Testis (tissue), 3 donors: Measurements from ENCODE around the gene LTBP4. TPM values are rescaled to one million over a fixed set of nuclear protein-coding genes. Genes with fewer than 3 reads are reported as not detected.
A peak's percentile ranks its signal among the peaks of the same experiment; 100 is the strongest.
"Not testable (repeated sequence)": the region's sequence is repeated elsewhere in the genome, so short reads cannot be mapped to it uniquely, and the experiment has no call there.

Source experiments
- DNase-seq: peaks from one replicate; pipeline ENCODE4 v3.0.0-alpha.2; 2019
- H3K27ac ChIP-seq, 2 donors: fragments of 200-600 bp; sonication (generic); one replicate each; pipeline ENCODE4 v1.5.1; 2019
- H3K27me3 ChIP-seq: fragments of 200-600 bp; sonication (generic); one replicate; pipeline ENCODE4 v1.5.1; 2019
- H3K36me3 ChIP-seq: fragments of 200-600 bp; sonication (generic); one replicate; pipeline ENCODE4 v1.5.1; 2017; ENCODE audit warnings: low read depth; ENCODE audit errors: missing control alignments
- H3K4me1 ChIP-seq: fragments of 200-600 bp; sonication (generic); one replicate; pipeline ENCODE4 v1.5.1; 2019
- H3K4me3 ChIP-seq, 2 donors: fragments of 200-600 bp; sonication (generic); one replicate each; pipeline ENCODE4 v1.5.1; 2017 to 2019
- H3K9me3 ChIP-seq: fragments of 200-600 bp; sonication (generic); one replicate; pipeline ENCODE4 v1.5.1; 2017
- CTCF ChIP-seq, 3 experiments: fragments of 450-650 bp in 2 of 3; fragments of 200-600 bp in 1 of 3; sonication (generic) in 1 of 3; IDR thresholded peaks; one replicate each; pipeline ENCODE4 v1.5.1; 2016 to 2019; ENCODE audit warnings: antibody characterized with exemption in 3 of 3, mild to moderate bottlenecking in 2 of 3, moderate library complexity in 1 of 3
- POLR2A ChIP-seq: fragments of 450-650 bp; IDR thresholded peaks from one replicate; pipeline ENCODE4 v1.6.1; 2017; ENCODE audit warnings: antibody characterized with exemption, mild to moderate bottlenecking, moderate library complexity
- WGBS, 2 donors: methylation state at CpG; one replicate each; pipeline ENCODE4 v1.1.5; 2018; 5-methylcytosine and 5-hydroxymethylcytosine counted together
- intact Hi-C: fragments of 100-400 bp; cut with DNase I; formaldehyde crosslinking; loops from one replicate; pipeline ENCODE4 v1.15.1; 2023; ENCODE audit warnings: low total_unique reads
- polyA plus RNA-seq: library from polyadenylated mRNA; stranded (reverse); fragments of 350-450 nt; fragmentation: Illumina TruSeq; extraction: RNeasy Lipid Tissue Mini Kit (QIAGEN cat#74804); gene quantifications from one replicate; pipeline ENCODE4 v1.2.3, GENCODE V29; 2014; ENCODE audit warnings: low read depth, low replicate concordance; ENCODE audit not compliant: insufficient read depth
- total RNA-seq, 2 donors: library from RNA; depleted of rRNA; stranded (reverse); fragments of >200 nt; gene quantifications; one replicate each; pipeline ENCODE4 v1.2.3, GENCODE V29; 2016

The LTBP4 gene
- total and polyA plus RNA-seq, 3 donors from 2014 or later: 270 to 417 (median 309) TPM

GRCh38 chr19:40646743-40647254, 45.6 kb downstream of the LTBP4 start:
- DNase-seq: no peak
- Histone ChIP-seq H3K9me3 (no peaks in the 10 kb centered on the region), H3K4me3 (no peak overlapping the region), H3K27ac (peak overlapping the region in 1 of 2 donors; percentile 72), H3K4me1 (peaks cover 23% of the 10 kb centered on the region), H3K27me3 (no peaks in the 10 kb centered on the region), H3K36me3 (no peaks in the 10 kb centered on the region)
- 57 to 68% methylated on average over 5 of the region's 5 CpGs for whole genome bisulfite sequencing, 2 donors
- no peak for TF ChIP-seq POLR2A
- no peak for TF ChIP-seq CTCF (IDR thresholded peaks at IDR 0.05)
- intact Hi-C loops: no loop called here

- WGBS, 2 donors: 61 to 69% methylated on average over 9 of the region's 9 CpGs
- not testable (repeated sequence) for H3K27ac ChIP-seq
- DNase-seq: peak; percentile 75
Measured at GRCh38 chr19:40649903-40650675, 48.9 kb downstream of the LTBP4 start.

GRCh38 chr19:40650749-40651305, 49.7 kb downstream of the LTBP4 start:
- no peak overlapping the region for H3K27ac ChIP-seq
- peak overlapping the region in 1 of 2 donors; percentile 13 for H3K4me3 ChIP-seq
- H3K9me3 ChIP-seq: no peaks in the 10 kb centered on the region
- H3K36me3 ChIP-seq: no peaks in the 10 kb centered on the region
- DNase-seq: no peak
- no peaks in the 10 kb centered on the region for H3K27me3 ChIP-seq
- WGBS, 2 donors: 44 to 73% methylated on average over 8 of the region's 8 CpGs
- H3K4me1 ChIP-seq: peaks cover 14% of the 10 kb centered on the region
- intact Hi-C loops: no loop called here
- TF ChIP-seq CTCF (IDR thresholded peaks at IDR 0.05) (no peak), POLR2A (no peak)

More at GRCh38 chr19:40649903-40650675, 48.9 kb downstream of the LTBP4 start:
- H3K36me3 ChIP-seq, intact Hi-C loops, H3K27me3 ChIP-seq, H3K9me3 ChIP-seq: not testable (repeated sequence)
- H3K4me3 ChIP-seq: peak overlapping the region in 1 of 2 donors; percentile 13
- H3K4me1 ChIP-seq: peaks cover 20% of the 10 kb centered on the region

GRCh38 chr19:40652303-40652702, 51.1 kb downstream of the LTBP4 start:
- H3K4me1 ChIP-seq, H3K9me3 ChIP-seq, H3K27ac ChIP-seq, H3K4me3 ChIP-seq, DNase-seq, intact Hi-C loops, H3K36me3 ChIP-seq, H3K27me3 ChIP-seq: not testable (repeated sequence)
- 82 to 91% methylated on average over 11 of the region's 11 CpGs for WGBS, 2 donors

GRCh38 chr19:40655684-40656083, 54.5 kb downstream of the LTBP4 start:
- H3K27me3 ChIP-seq, H3K27ac ChIP-seq, H3K36me3 ChIP-seq, DNase-seq, H3K9me3 ChIP-seq, H3K4me1 ChIP-seq, H3K4me3 ChIP-seq, intact Hi-C loops: not testable (repeated sequence)
- WGBS, 2 donors: 87 to 90% methylated on average over 7 of the region's 7 CpGs

- TF ChIP-seq CTCF (IDR thresholded peaks at IDR 0.05): no peak
- no peak for TF ChIP-seq POLR2A
- Histone ChIP-seq H3K9me3 (no peaks in the 10 kb centered on the region), H3K27me3 (no peaks in the 10 kb centered on the region), H3K4me1 (no peaks in the 10 kb centered on the region), H3K36me3 (no peaks in the 10 kb centered on the region), H3K27ac (no peak overlapping the region), H3K4me3 (no peak overlapping the region)
- WGBS, 2 donors: 94 to 97% methylated on average over 8 of the region's 8 CpGs
- intact Hi-C loops: no loop called here
- DNase-seq: no peak
Measured at GRCh38 chr19:40658031-40658430, 56.9 kb downstream of the LTBP4 start.
